Glutamatergic neuron (in vitro differentiated cells): ENCODE measurements around the gene RFFL. TPM values are rescaled to one million over a fixed set of nuclear protein-coding genes. Genes with fewer than 3 reads are reported as not detected.

Source experiments
- DNase-seq: peaks from one replicate; pipeline ENCODE4 v3.0.0; 2022
- H3K27ac Mint-ChIP-seq: one replicate; pipeline ENCODE4 v1.8.0; 2020; ENCODE audit warnings: mild to moderate bottlenecking, mixed read lengths, inconsistent platforms; ENCODE audit not compliant: unreplicated experiment
- H3K27me3 Mint-ChIP-seq: one replicate; pipeline ENCODE4 v1.8.0; 2020; ENCODE audit warnings: mild to moderate bottlenecking, moderate library complexity, mixed read lengths, inconsistent platforms; ENCODE audit not compliant: unreplicated experiment
- H3K36me3 Mint-ChIP-seq: one replicate; pipeline ENCODE4 v1.8.0; 2020; ENCODE audit warnings: mild to moderate bottlenecking, mixed read lengths, inconsistent platforms; ENCODE audit not compliant: unreplicated experiment
- H3K4me1 Mint-ChIP-seq: one replicate; pipeline ENCODE4 v1.8.0; 2020; ENCODE audit warnings: mild to moderate bottlenecking, low read depth, mixed read lengths, inconsistent platforms; ENCODE audit not compliant: unreplicated experiment
- H3K4me3 Mint-ChIP-seq: one replicate; pipeline ENCODE4 v1.8.0; 2020; ENCODE audit warnings: mild to moderate bottlenecking, mixed read lengths, inconsistent platforms; ENCODE audit not compliant: unreplicated experiment
- H3K9me3 Mint-ChIP-seq: one replicate; pipeline ENCODE4 v1.8.0; 2020; ENCODE audit warnings: mild to moderate bottlenecking, moderate library complexity, mixed read lengths, inconsistent platforms; ENCODE audit not compliant: unreplicated experiment
- CTCF ChIP-seq: fragments of 200-600 bp; sonication (generic); IDR thresholded peaks from one replicate; pipeline ENCODE4 v1.5.0; 2021; ENCODE audit not compliant: partially characterized antibody, unreplicated experiment
- total RNA-seq: library from RNA; stranded (reverse); fragmentation: NEBNext Ultra II Directional; extraction: Animal tissue kit (Norgen Biotek cat#: 25700); gene quantifications from one replicate; pipeline ENCODE4 v1.2.1, GENCODE V29; 2021; ENCODE audit not compliant: unreplicated experiment

RFFL gene
- total RNA-seq, 1 donor from 2014 or later: 16.5 TPM

GRCh38 chr17:34961093-34961911 is 102.2 kb downstream of the RFFL start, which contains the start of the genes CCT6B and ZNF830:
CCT6B (minus strand) TSS chr17:34961460; CDS start chr17:34961393, 67 bp downstream.
ZNF830 (plus strand) TSS chr17:34961540; CDS start chr17:34961567, 27 bp downstream.
- TF ChIP-seq CTCF: no peak
- Mint-ChIP-seq H3K4me3 (peak within 1 kb of the TSS; percentile 100), H3K27me3 (peaks cover 7% of the 10 kb centered on the region), H3K27ac (peak within 1 kb of the TSS; percentile 99), H3K36me3 (no peaks in the 10 kb centered on the region), H3K9me3 (peaks cover 7% of the 10 kb centered on the region), H3K4me1 (peaks cover 5% of the 10 kb centered on the region)
- peak; percentile 89 for DNase-seq

- Mint-ChIP-seq H3K9me3 (peaks cover 7% of the 10 kb centered on the region), H3K4me3 (no peak overlapping the region), H3K36me3 (no peaks in the 10 kb centered on the region), H3K27me3 (peaks cover 5% of the 10 kb centered on the region), H3K4me1 (peaks cover 5% of the 10 kb centered on the region), H3K27ac (no peak overlapping the region)
- DNase-seq: no peak
- TF ChIP-seq CTCF: no peak
Measured at GRCh38 chr17:34958438-34958837, 105.1 kb downstream of the RFFL start.

Other genes with a start within 250 kb of the RFFL start
- 2.4 TPM for gene CCT6B, start 102.2 kb downstream of the RFFL start, total RNA-seq
- 19.1 TPM for gene ZNF830, start 102.2 kb downstream of the RFFL start, total RNA-seq
- 93.3 TPM for gene LIG3, start 83.2 kb downstream of the RFFL start, total RNA-seq
- gene RAD51D, start 56.2 kb upstream of the RFFL start, total RNA-seq: 10.1 TPM
- not detected for gene FNDC8, start 57.9 kb upstream of the RFFL start, total RNA-seq
- 9.1 TPM for gene NLE1, start 78.6 kb upstream of the RFFL start, total RNA-seq
- 2.2 TPM for gene UNC45B, start 84.1 kb upstream of the RFFL start, total RNA-seq
- not detected for gene SLC35G3, start 130.7 kb upstream of the RFFL start, total RNA-seq
- 16.8 TPM for gene SLFN5, start 179.4 kb upstream of the RFFL start, total RNA-seq